ENCODE results near the gene MYO1D. TPM values are rescaled to one million over a fixed set of nuclear protein-coding genes. Genes with fewer than 3 reads are reported as not detected.

MYO1D gene
- total RNA-seq, 2 experiments from 2014 or later = 0.09 to 0.89 TPM

DNA sequence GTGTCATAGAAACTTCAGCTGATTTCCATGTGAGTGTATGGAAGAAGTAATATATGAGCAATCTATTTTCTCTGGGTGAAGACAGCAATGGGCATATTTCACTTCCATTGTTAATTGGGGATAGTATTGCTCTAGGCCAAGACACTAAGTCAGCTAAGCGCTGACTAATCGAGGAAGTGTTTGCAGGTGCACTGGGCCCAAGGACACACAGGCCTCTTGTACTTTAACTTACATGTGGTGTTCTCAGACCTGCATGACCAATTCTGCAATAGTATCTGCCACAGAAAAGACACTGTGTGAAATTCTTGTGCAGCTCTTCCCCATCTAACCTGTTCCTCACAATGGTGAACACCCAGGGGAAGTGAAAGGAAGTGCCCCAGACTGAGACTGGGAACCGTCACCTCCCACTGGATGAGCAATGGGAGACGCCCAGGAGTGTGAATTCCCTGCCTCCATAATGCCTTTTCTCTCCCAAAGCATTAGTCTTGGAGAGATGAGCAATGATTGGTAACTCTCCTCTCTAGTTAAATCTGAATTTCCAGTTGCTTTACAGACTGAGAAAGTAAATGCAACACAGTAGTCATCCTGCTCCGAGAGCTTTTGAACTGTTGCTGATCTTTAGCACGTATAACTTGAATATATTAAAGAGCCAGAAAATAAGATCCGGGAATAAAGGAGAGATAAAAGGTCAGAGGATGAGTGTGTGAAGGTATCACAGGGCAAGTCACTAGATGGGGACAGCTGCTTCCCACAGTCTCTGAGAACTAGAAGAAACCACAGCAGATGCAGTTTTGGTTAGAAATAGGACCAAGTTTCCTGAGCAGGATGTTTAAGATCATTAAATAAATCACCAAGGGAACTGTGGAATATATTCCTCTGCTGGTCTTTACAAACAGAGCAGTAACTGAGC is 307.5 kb downstream of the MYO1D start:
- no peaks in the 10 kb centered on the region for H3K4me1 ChIP-seq (ENCODE audit: insufficient read depth, low read length, poor library complexity, severe bottlenecking)
- no TSS peak for BruUV-seq (replicated peaks)
- no peaks in the 10 kb centered on the region for H3K9me2 ChIP-seq (ENCODE audit: insufficient read depth, low read length)
- DNase-seq (ENCODE audit: low spot score) = no peak
- H3K27ac ChIP-seq (ENCODE audit: low read depth, low read length, poor library complexity, severe bottlenecking) = no peak overlapping the region
- H3K4me2 ChIP-seq (ENCODE audit: low read length) = no peak overlapping the region
- intact Hi-C loops (cut with micrococcal nuclease; ENCODE audit: unreplicated experiment) = no loop called here
- ChIA-PET POLR2A (no interaction called here), CTCF (ENCODE audit: unreplicated experiment) (no interaction called here)
- H3K36me3 ChIP-seq (ENCODE audit: insufficient read depth, low read length) = no peaks in the 10 kb centered on the region
- no peak overlapping the region for H2AFZ ChIP-seq (ENCODE audit: low read length)
- TF ChIP-seq EZH2phosphoT487 (IDR thresholded peaks at IDR 0.05; ENCODE audit: borderline replicate concordance, low read depth, low read length) = no peak
- TF ChIP-seq, protein P1, sequence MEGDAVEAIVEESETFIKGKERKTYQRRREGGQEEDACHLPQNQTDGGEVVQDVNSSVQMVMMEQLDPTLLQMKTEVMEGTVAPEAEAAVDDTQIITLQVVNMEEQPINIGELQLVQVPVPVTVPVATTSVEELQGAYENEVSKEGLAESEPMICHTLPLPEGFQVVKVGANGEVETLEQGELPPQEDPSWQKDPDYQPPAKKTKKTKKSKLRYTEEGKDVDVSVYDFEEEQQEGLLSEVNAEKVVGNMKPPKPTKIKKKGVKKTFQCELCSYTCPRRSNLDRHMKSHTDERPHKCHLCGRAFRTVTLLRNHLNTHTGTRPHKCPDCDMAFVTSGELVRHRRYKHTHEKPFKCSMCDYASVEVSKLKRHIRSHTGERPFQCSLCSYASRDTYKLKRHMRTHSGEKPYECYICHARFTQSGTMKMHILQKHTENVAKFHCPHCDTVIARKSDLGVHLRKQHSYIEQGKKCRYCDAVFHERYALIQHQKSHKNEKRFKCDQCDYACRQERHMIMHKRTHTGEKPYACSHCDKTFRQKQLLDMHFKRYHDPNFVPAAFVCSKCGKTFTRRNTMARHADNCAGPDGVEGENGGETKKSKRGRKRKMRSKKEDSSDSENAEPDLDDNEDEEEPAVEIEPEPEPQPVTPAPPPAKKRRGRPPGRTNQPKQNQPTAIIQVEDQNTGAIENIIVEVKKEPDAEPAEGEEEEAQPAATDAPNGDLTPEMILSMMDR (conservative IDR thresholded peaks at IDR 0.05; ENCODE audit: low read length) = no peak
- H3K9me3 ChIP-seq (ENCODE audit: low read length) = no peaks in the 10 kb centered on the region
- no peak overlapping the region for H3K4me3 ChIP-seq (ENCODE audit: low read depth, low read length, poor library complexity, severe bottlenecking)
- H4K20me1 ChIP-seq (ENCODE audit: insufficient read depth, low read length) = no peaks in the 10 kb centered on the region
- H3K79me2 ChIP-seq (ENCODE audit: insufficient read depth, low read depth, low read length) = no peaks in the 10 kb centered on the region

DNA sequence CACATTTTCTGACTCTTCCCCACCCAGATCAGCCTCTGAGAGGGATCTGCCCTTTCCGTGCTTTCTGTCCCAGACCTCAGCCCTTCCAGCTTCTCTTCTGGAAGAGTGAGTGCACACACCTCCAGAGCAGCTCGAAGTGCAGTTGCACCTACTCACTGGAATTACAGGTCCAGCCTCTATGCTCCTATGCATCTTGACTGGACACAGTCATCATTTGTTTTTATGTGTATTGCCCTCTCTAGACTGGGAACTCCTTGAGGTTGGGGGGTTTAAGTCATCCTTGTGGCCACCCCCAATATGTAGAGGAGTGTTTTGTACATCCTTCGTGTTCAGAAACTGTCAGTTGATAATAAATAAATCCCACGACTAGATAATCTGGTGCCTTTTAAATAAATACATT is 308.2 kb downstream of the MYO1D start:
- H3K9me2 ChIP-seq (ENCODE audit: insufficient read depth, low read length) = no peaks in the 10 kb centered on the region
- H3K27ac ChIP-seq (ENCODE audit: low read depth, low read length, poor library complexity, severe bottlenecking) = no peak overlapping the region
- no peak overlapping the region for H3K4me2 ChIP-seq (ENCODE audit: low read length)
- TF ChIP-seq, protein P1 (conservative IDR thresholded peaks at IDR 0.05; ENCODE audit: low read length) = no peak
- no peak for TF ChIP-seq EZH2phosphoT487 (IDR thresholded peaks at IDR 0.05; ENCODE audit: borderline replicate concordance, low read depth, low read length)
- H3K4me3 ChIP-seq (ENCODE audit: low read depth, low read length, poor library complexity, severe bottlenecking) = no peak overlapping the region
- ChIA-PET CTCF (ENCODE audit: unreplicated experiment) (no interaction called here), POLR2A (no interaction called here)
- no peaks in the 10 kb centered on the region for H3K36me3 ChIP-seq (ENCODE audit: insufficient read depth, low read length)
- no peaks in the 10 kb centered on the region for H4K20me1 ChIP-seq (ENCODE audit: insufficient read depth, low read length)
- no peak for DNase-seq (ENCODE audit: low spot score)
- H3K9me3 ChIP-seq (ENCODE audit: low read length) = no peaks in the 10 kb centered on the region
- no peaks in the 10 kb centered on the region for H3K79me2 ChIP-seq (ENCODE audit: insufficient read depth, low read depth, low read length)
- H3K4me1 ChIP-seq (ENCODE audit: insufficient read depth, low read length, poor library complexity, severe bottlenecking) = no peaks in the 10 kb centered on the region
- no peak overlapping the region for H2AFZ ChIP-seq (ENCODE audit: low read length)
- intact Hi-C loops (cut with micrococcal nuclease; ENCODE audit: unreplicated experiment) = no loop called here
- BruUV-seq (replicated peaks) = no TSS peak

DNA sequence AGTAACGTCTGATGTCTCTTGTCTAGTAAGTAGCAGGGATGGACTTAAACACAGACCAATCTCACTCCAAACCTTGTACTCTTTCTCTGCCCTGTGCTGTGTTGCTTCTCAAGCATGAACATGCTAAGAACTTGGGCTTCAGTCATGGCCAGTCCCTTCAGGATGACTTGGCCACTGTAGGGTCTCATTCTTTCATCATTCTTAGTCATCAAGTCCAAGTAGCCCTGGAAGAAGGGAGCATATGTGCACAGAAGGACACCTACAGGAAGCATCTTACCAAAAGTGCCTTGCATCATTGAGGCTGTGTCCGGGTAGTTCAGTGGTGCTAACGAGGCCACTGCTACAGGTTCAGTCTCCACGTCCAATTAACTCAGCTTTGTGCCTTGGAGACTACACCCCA is 309.4 kb downstream of the MYO1D start:
- ChIA-PET CTCF (ENCODE audit: unreplicated experiment) (no interaction called here), POLR2A (interaction anchor here (0.7 to 1.3 kb wide), 2 partner anchors 8 to 23 kb away, joined by 3 to 9 read pairs; no protein-coding TSS in a partner anchor)
- no peaks in the 10 kb centered on the region for H3K9me3 ChIP-seq (ENCODE audit: low read length)
- intact Hi-C loops (cut with micrococcal nuclease; ENCODE audit: unreplicated experiment) = no loop called here
- H3K4me2 ChIP-seq (ENCODE audit: low read length) = no peak overlapping the region
- no peak overlapping the region for H3K27ac ChIP-seq (ENCODE audit: low read depth, low read length, poor library complexity, severe bottlenecking)
- no peaks in the 10 kb centered on the region for H3K79me2 ChIP-seq (ENCODE audit: insufficient read depth, low read depth, low read length)
- H3K9me2 ChIP-seq (ENCODE audit: insufficient read depth, low read length) = no peaks in the 10 kb centered on the region
- H3K36me3 ChIP-seq (ENCODE audit: insufficient read depth, low read length) = no peaks in the 10 kb centered on the region
- H3K4me3 ChIP-seq (ENCODE audit: low read depth, low read length, poor library complexity, severe bottlenecking) = no peak overlapping the region
- H2AFZ ChIP-seq (ENCODE audit: low read length) = no peak overlapping the region
- H3K4me1 ChIP-seq (ENCODE audit: insufficient read depth, low read length, poor library complexity, severe bottlenecking) = no peaks in the 10 kb centered on the region
- no peaks in the 10 kb centered on the region for H4K20me1 ChIP-seq (ENCODE audit: insufficient read depth, low read length)
- BruUV-seq (replicated peaks) = no TSS peak
- TF ChIP-seq EZH2phosphoT487 (IDR thresholded peaks at IDR 0.05; ENCODE audit: borderline replicate concordance, low read depth, low read length) = no peak
- TF ChIP-seq, protein P1 (conservative IDR thresholded peaks at IDR 0.05; ENCODE audit: low read length) = no peak
- no peak for DNase-seq (ENCODE audit: low spot score)
